Measurements from ENCODE around the gene LMOD1.
"Not testable (repeated sequence)": the region's sequence is repeated elsewhere in the genome, so short reads cannot be mapped to it uniquely, and the experiment has no call there.

LMOD1 gene

GRCh38 chr1:201946224-201946908, at the start of gene LMOD1:
LMOD1 (minus strand) TSS chr1:201946548; CDS start chr1:201946340, 208 bp downstream.
- no peak for DNase-seq

- DNase-seq = no peak
These were observed 44.1 kb upstream of the LMOD1 start for GRCh38 chr1:201990427-201990826.

- no peak for DNase-seq
These were observed 43.2 kb upstream of the LMOD1 start for GRCh38 chr1:201989354-201990128.

GRCh38 chr1:201988601-201989000, 42.3 kb upstream of the LMOD1 start:
- DNase-seq = no peak

- no peak for DNase-seq
These were observed 39.0 kb upstream of the LMOD1 start for GRCh38 chr1:201985355-201985754.

- DNase-seq = no peak
These were observed 38.1 kb upstream of the LMOD1 start for GRCh38 chr1:201984446-201984845.

GRCh38 chr1:201983380-201983805, 37.0 kb upstream of the LMOD1 start:
- no peak for DNase-seq

GRCh38 chr1:201982623-201983379, 36.5 kb upstream of the LMOD1 start, which contains the start of gene RNPEP:
RNPEP (plus strand) TSS chr1:201982648; CDS start chr1:201982667, 19 bp downstream.
- peak; percentile 60 for DNase-seq

- peak; percentile 64 for DNase-seq
These were observed 35.8 kb upstream of the LMOD1 start for GRCh38 chr1:201982082-201982622.

GRCh38 chr1:201970334-201971159, 24.2 kb upstream of the LMOD1 start:
- no peak for DNase-seq

GRCh38 chr1:201968202-201968925, 22.0 kb upstream of the LMOD1 start:
- no peak for DNase-seq

GRCh38 chr1:201966171-201966570, 19.8 kb upstream of the LMOD1 start:
- DNase-seq = no peak

- no peak for DNase-seq
These were observed 17.9 kb upstream of the LMOD1 start for GRCh38 chr1:201964261-201964660.

- DNase-seq = not testable (repeated sequence)
These were observed 16.0 kb upstream of the LMOD1 start for GRCh38 chr1:201962382-201962781.

GRCh38 chr1:201958348-201958747, 12.0 kb upstream of the LMOD1 start:
- DNase-seq = no peak

- no peak for DNase-seq
These were observed 9.4 kb upstream of the LMOD1 start for GRCh38 chr1:201955729-201956143.

GRCh38 chr1:201955009-201955728, 8.8 kb upstream of the LMOD1 start, which contains the start of gene TIMM17A:
TIMM17A (plus strand) TSS chr1:201955503; CDS start chr1:201955527, 24 bp downstream.
- DNase-seq = peak; percentile 94

- peak; percentile 19 for DNase-seq
These were observed 8.1 kb upstream of the LMOD1 start for GRCh38 chr1:201954263-201955008.

GRCh38 chr1:201949491-201949890, 3.1 kb upstream of the LMOD1 start:
- DNase-seq = no peak

GRCh38 chr1:201947697-201948008, 1.3 kb upstream of the LMOD1 start:
- DNase-seq = no peak
